HG03103 (cell line): ENCODE measurements around the gene SIVA1.

ENCODE experiments used
- ATAC-seq: cut with Tn5 transposase; IDR thresholded peaks from one replicate; pipeline ENCODE4 v1.9.1; 2021; ENCODE audit warnings: low read depth; ENCODE audit not compliant: unreplicated experiment

The SIVA1 gene, protein sequence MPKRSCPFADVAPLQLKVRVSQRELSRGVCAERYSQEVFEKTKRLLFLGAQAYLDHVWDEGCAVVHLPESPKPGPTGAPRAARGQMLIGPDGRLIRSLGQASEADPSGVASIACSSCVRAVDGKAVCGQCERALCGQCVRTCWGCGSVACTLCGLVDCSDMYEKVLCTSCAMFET

DNA sequence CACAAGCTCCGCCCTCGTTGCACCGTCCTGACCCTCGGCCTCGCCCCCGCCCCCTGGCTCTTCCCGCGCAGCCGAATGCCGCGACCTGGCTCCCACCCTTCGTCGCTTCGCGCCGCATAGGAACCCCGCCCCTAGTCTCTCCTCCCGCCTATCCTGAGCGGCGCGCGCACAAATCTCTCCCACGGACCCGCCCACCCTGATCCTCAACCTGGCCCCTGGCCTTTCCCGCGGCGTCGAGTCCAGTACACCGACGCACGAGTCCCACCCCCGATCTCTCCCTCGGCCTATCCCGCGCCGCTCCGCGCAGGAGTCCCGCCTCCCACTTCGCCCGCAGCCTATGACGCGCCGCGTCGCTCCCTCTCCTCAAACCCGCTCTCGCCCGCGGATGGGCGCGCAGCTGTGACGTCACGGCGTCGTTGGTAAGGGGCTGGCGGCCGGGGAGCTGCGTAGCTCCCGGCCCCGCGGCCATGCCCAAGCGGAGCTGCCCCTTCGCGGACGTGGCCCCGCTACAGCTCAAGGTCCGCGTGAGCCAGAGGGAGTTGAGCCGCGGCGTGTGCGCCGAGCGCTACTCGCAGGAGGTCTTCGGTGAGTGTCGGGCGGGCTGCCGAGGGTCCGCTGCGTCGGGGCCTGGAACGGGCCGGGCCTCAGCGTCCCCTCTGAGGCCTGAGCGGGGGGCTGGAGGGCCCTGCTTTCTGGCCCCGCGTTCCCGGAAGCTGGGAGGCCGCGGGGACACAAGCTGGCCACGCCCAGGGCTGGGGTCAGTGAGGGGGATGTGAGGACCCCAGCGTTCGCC lies at the start of gene SIVA1:
Gene SIVA1 (plus strand): TSS at position 413 of the 793 bp plus-strand sequence. CDS start 55 bp downstream, at position 468.
- peak; percentile 83 for ATAC-seq

DNA sequence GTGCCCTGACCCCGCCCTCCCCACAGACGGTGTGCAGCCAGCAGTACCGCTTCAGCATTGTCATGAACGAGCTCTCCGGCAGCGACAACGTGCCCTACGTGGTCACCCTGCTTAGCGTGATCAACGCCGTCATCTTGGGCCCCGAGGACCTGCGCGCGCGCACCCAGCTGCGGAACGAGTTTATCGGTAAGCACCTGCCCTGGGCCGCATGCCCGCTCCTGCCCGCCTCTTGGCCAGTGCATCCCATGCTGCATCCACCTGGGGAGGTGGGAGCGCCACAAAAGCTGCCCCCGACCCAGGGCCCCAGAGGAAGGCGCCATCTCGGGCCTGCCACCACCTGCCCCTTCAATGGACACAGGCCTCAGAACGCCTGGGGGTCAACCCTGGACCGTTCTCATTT lies 49.7 kb upstream of the SIVA1 start:
- ATAC-seq = no peak

DNA sequence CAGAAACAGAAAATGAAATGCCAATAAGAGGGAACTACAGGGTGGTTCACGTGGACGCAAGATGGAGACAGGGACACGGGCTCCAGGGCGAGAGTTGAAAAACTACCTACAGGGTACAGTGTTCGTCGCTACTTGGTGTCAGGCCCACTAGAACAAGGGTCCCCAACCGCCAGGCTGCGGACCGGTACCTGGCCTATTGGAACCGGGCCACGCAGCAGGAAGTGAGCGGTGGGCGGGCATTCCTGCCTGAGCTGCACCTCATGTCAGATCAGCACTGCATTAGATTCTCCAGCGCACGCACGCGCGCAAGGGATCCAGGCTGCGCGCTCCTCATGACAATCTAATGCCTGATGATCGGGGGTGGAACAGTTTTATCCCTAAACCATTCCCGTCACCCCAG lies 48.7 kb upstream of the SIVA1 start:
- ATAC-seq = no peak

DNA sequence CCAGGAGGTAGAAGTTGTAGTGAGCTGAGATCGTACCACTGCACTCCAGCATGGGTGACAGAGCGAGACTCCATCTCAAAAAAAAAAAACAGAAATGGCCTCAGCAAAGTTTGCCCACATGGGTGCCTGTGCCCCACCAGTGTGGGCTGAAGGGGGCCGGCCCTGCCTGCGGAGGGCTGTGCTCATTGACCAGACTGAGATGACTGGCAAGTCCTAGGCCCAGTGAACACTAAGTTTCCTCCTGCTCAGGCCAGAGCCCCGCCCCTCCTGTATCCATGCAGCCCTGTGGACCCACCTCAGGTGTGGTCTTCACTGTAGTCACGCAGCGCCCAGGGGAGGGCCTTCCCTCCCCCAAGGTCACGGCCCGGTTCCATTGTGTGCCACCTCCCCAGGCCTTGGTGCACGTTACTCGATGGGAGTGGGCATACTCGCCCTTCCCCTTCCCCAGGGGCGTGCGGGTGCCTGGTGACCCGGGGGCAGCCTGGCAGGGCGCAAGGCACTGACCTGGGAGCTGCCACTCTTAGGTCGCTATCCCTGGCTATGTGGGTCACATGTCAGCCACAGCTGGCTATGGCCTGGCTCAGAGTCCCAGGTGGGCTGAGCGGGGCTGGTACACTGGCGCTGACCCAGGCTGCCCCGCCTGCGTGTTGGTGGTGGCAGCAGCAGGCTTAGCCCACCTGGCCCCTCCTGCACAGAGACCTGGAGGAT lies 47.5 kb upstream of the SIVA1 start:
- ATAC-seq = no peak

DNA sequence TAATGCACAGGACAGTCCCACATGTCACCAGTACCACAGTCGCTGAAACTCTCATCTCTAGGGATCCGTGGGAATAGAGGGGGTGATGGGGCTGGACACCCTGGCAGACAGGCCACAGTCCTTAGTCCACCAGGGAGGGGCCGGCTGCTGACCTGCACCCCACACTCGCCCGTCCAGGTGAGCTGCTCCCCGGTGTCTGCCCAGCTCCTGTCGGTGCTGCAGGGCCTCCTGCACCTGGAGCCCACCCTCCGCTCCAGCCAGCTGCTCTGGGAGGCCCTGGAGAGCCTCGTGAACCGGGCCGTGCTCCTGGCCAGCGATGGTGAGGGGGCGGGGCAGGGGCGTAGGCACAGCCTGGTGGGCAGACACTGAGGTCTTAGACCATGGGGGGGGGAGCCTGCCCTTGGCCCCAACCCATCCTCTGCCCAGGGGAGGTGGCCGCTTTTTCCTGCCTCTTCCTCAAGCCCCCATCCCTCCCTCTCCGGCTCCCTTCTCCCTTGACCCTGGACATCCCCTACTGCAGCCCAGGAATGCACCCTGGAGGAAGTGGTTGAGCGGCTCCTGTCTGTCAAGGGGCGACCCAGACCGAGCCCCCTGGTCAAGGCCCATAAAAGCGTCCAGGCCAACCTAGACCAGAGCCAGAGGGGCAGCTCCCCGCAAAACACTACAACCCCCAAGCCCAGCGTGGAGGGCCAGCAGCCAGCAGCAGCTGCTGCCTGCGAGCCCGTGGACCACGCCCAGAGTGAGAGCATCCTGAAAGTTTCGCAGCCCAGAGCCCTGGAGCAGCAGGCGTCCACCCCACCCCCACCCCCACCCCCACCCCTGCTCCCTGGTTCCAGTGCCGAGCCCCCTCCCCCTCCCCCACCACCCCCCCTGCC lies 46.0 kb upstream of the SIVA1 start:
- no peak for ATAC-seq

DNA sequence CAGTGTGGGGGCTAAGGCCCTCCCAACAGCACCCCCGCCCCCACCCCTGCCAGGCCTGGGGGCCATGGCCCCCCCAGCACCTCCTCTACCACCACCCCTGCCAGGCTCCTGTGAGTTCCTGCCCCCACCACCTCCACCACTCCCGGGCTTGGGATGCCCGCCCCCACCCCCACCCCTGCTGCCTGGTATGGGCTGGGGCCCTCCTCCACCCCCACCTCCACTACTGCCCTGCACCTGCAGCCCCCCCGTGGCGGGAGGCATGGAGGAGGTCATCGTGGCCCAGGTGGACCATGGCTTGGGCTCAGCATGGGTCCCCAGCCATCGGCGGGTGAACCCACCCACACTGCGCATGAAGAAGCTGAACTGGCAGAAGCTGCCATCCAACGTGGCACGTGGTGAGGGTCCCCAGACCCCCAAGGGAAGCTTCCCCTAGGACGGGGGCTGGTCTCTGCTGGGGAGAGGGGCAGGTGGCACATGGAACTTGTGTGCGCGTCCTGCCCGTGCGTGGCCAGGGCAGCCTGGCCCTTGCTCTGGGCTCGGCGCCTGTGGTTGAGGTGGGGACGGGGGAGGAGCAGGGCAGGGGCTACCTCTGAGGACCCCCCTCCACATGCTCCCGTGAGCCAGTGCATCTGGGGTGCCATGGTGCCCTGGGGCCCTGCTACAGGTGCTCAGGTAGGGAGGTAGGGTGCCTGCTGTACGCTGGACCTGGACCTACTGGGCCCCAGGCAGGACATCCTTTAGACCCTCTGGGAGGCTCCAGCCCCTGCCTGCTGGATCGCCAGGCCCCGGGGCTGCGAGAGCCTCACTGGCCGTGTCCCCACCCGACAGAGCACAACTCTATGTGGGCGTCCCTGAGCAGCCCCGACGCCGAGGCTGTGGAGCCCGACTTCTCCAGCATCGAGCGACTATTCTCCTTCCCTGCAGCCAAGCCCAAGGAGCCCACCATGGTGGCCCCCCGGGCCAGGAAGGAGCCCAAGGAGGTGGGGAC lies 45.0 kb upstream of the SIVA1 start:
- no peak for ATAC-seq

DNA sequence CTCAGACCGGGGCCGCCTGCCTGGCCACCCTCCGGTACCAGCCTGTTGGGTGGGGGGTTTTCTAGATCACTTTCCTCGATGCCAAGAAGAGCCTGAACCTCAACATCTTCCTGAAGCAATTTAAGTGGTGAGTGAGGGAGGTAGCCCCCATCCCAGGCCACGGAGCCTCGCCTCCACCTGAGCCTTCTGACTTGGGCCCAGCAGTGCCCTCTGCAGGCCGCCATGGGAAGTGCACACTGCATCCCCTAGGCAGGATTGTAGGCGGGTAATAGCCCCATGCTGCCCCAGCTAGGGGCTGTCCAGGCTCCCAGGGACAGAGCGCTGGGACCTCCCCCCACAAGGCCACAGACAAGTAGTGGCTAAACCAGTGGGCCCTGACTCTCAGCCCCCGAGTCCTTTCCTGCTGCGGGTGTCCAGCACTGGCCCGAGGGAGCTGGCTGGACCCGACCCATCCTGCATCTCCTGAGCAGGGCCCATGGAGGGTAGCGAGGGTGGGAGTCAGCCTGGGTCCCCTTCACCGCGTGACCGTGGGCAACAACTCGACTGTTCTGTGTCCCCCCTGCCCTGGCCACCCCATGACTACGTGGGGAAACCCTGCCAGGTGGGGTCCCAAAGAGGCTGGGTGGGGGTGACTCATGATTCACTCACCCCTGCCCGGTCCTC lies 44.2 kb upstream of the SIVA1 start:
- ATAC-seq = no peak

DNA sequence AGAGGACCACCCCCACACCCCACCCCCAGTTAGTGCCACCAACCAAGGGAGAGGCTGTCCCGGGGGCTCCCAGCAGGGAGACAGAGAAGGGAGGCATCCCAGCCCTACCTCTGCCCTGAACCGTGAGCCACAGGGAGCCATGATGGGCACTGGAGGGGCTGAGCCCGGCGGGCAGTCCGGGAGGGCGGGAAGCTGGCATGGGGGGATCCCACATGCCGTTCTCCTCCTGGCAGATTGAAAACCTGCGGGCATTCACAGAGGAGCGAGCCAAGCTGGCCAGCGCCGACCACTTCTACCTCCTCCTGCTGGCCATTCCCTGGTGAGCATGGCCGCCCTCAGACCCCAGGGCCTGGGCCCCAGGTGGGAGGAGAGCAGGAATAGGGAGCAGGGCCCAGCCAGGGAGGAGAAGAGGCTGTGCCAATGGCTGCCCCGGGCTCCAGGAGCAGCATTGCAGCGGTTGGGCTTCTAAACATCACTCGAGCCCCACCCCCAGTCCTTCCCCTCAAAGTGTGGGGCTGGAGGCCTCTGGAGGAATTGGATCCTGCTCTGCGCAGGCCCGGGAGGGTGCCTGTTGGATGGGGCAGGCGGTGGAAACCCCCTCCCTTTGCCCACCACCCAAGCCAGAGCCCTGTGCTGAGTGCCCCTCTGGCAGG lies 43.4 kb upstream of the SIVA1 start:
- ATAC-seq = no peak

DNA sequence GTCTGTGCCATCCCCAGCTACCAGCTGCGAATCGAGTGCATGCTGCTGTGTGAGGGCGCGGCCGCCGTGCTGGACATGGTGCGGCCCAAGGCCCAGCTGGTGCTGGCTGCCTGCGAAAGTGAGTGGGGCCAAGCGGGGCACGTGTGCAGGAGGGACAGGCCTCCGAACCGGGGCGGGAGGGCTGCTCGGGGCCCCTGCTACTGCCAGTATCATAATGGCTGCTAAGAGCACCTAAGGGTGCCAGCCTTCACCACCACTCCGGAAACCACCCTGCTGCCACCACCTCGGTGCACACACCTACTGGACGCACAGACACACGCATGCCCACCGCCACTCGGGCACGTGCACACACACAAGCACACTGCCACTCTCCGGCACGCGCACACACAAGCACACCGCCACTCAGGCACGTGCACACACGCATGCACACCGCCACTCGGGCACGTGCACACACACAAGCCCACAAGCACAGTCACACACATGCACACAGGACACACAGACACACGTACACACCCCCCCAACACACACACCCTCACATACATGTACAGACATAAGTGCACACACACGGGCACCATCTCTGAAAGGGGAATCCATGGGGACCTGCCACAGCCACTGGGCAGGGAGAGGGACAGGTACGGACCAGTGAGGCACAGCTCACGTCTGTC lies 42.7 kb upstream of the SIVA1 start:
- ATAC-seq = no peak

DNA sequence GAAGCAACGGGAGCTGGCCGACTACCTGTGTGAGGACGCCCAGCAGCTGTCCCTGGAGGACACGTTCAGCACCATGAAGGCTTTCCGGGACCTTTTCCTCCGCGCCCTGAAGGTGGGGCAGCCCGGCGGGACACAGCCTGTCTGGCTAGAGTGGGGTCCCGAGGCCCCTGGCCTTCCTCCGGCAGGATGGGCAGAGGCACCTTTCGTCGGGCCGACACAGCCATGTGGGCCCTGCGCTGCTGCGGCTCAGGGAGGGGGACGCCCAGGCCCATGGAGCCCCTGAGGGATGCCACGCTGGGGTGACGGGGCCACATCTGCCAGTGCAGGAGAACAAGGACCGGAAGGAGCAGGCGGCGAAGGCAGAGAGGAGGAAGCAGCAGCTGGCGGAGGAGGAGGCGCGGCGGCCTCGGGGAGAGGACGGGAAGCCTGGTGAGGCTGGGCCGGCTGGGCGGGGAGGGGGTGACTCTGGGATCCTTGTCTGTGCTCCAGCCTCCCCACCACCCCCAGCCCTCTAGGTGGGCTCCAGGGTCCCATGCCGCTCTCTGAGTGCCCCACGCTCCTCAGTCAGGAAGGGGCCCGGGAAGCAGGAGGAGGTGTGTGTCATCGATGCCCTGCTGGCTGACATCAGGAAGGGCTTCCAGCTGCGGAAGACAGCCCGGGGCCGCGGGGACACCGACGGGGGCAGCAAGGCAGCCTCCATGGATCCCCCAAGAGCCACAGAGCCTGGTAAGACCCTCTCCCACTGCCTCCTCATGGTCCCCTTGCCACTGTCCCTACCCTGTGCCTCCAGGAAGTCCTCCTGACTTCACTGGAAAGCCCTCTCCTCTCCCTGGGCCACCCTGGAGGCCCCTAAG lies 39.8 kb upstream of the SIVA1 start:
- ATAC-seq = no peak

DNA sequence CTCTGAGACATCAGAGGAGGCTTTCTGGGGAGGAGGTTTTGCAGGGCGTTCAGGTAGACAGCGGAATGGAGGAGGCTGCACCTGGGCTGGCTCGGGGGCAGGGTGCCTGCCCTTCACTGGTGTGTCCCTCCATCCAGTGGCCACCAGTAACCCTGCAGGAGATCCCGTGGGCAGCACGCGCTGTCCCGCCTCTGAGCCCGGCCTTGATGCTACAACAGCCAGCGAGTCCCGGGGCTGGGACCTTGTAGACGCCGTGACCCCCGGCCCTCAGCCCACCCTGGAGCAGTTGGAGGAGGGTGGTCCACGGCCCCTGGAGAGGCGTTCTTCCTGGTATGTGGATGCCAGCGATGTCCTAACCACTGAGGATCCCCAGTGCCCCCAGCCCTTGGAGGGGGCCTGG lies 38.9 kb upstream of the SIVA1 start:
- no peak for ATAC-seq

DNA sequence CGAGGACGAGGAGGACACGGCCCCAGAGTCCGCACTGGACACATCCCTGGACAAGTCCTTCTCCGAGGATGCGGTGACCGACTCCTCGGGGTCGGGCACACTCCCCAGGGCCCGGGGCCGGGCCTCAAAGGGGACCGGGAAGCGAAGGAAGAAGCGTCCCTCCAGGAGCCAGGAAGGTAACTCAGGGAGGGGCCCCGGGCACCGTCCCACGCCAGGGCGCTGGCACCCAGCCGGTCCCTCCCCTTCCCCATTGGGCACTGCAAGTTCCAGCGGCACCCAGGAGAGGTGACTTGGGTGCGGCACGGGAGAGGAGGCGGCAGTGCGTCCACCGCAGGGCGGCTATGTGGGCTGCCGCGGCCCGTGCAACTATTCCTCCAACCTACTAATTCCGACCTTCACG lies 38.3 kb upstream of the SIVA1 start:
- no peak for ATAC-seq

DNA sequence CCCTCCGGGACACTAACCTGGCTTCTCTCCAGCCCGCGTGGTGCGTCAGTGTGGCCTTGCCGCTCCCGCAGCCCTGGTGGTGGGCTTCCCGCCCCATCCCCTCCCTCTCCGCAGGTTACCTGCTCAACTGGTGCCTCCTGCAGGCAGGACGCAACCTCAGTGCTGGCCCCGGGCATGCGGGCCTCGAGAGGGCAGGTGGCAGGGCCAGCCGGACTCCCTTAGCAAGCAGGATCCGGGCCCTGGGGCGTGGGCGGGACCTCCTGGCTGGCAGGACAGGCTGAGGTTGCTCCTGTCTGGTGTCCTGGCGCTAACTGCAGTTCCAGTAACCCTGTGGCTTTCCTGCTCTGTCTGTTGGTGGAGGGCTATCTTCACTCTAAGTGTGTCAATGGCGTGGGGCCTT lies 37.5 kb upstream of the SIVA1 start:
- no peak for ATAC-seq

DNA sequence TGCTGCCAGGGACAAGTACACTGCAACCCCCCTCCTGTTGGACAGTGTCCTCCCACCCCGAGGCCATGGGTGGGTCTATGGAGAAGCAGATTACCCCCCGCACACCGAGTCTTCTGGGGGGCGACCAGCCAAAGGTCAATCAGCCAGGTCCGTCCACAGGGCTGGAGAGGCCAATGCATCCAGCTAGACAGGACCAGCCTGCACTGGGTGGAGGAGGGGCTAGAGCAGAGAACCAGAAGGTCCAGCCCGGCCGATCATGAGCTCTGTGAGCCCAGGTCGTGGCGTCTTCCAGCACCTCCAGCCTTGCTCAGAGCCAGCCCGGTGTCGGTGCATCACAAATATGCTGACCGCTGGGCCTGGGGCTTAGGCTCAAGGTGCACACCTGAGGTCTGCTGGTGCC lies 37.1 kb upstream of the SIVA1 start:
- ATAC-seq = no peak

DNA sequence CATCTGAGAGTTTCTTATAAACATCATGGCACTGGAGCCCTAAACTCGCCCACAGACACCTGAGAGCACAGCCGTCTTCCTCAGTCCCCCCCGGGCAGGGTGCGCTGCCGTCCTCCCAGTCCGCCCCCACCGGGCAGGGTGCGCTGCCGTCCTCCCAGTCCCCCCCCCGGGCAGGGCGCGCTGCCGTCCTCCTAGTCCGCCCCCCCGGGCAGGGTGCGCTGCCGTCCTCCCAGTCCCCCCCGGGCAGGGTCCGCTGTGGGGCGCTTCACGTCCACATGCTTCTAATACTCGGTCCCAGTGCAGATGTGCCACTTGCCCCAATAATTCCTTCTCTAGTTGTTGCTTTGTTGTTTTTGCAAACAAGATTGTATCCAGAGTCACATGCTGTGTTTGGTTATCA lies 35.8 kb upstream of the SIVA1 start:
- ATAC-seq = no peak

DNA sequence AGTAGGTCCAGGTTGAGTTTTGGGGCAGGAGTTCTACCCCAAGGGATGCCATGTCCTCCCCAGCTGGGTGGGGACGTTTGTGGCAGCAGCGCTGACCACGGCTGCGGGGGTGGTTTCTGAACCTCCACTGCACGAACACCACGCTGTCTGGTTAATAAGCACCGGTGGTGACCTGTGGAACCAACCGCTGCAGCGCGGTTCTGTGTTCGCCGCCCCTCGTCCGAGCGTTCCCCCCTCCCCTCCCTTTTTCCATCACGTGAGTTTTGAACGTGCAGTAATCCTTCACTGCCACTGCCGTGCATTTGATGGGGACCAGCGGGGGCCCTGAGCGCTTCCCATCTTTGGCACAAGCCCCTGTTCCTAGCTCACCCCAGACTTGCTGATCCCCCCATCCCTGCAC lies 35.3 kb upstream of the SIVA1 start:
- no peak for ATAC-seq

DNA sequence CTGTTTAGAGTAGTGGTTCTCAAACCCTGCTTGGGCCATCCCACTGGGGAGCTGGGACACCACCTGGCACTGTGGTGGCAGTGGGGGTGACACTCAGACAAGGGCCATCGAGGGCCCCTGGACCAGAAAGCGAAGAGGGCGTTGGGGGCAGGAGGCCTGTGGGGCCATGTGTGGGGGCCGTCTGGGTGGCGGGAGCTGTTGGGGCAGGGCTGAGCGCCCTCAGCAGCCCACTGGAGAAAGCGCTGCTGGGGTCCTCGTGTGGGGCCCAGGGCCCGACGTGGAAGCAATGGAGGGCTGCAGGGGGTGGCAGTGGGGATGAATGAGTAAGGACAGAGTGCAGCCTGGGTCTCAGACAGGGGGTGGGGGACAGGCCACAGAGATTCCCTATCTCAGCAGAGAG lies 34.8 kb upstream of the SIVA1 start:
- ATAC-seq = no peak
